OCI-LY3 (cell line): ENCODE data around the gene SRC.
A peak's percentile ranks its signal among the peaks of the same experiment; 100 is the strongest.

Source experiments
- H2AFZ ChIP-seq: fragments of 200-600, 300-600 bp; shearing (Covaris generic); 2 replicates; pipeline ENCODE4 v1.6.0; 2014; ENCODE audit warnings: antibody characterized with exemption, low read depth, low read length
- H3K27ac ChIP-seq: fragments of 200-600, 300-600 bp; sonication (generic); 2 replicates; pipeline ENCODE4 v1.5.1; 2014; ENCODE audit warnings: mild to moderate bottlenecking, low read length, moderate library complexity, mixed read lengths
- H3K27me3 ChIP-seq: fragments of 200-600, 300-600 bp; sonication (generic); 2 replicates; pipeline ENCODE4 v1.6.1; 2014; ENCODE audit warnings: low read depth, low read length, mixed read lengths
- H3K36me3 ChIP-seq: fragments of 200-600, 300-600 bp; sonication (generic); replicated peaks from 2 replicates; pipeline ENCODE3; 2014; ENCODE audit warnings: low read depth, low read length, mixed read lengths
- H3K4me1 ChIP-seq: fragments of 300-600, 200-600 bp; sonication (generic); 2 replicates; pipeline ENCODE4 v1.6.1; 2014; ENCODE audit warnings: low read length, mixed read lengths
- H3K4me2 ChIP-seq: fragments of 200-600, 300-600 bp; sonication (generic); 2 replicates; pipeline ENCODE4 v1.6.1; 2014; ENCODE audit warnings: low read length, mixed read lengths
- H3K4me3 ChIP-seq: fragments of 300-600, 200-600 bp; sonication (generic); 2 replicates; pipeline ENCODE4 v1.5.1; 2014; ENCODE audit warnings: antibody characterized with exemption, mild to moderate bottlenecking, low read length, moderate library complexity
- H3K79me2 ChIP-seq: fragments of 300-600, 200-600 bp; shearing (Covaris generic); 2 replicates; pipeline ENCODE4 v1.6.1; 2014; ENCODE audit warnings: mild to moderate bottlenecking, low read length, mixed read lengths
- H3K9ac ChIP-seq: fragments of 300-600, 200-600 bp; shearing (Covaris generic); 2 replicates; pipeline ENCODE4 v1.6.0; 2014; ENCODE audit warnings: mild to moderate bottlenecking, low read length, moderate library complexity
- H3K9me3 ChIP-seq: fragments of 200-600, 300-600 bp; shearing (Covaris generic); 2 replicates; pipeline ENCODE4 v1.6.1; 2014; ENCODE audit warnings: low read length, mixed read lengths; ENCODE audit not compliant: insufficient read depth
- H4K20me1 ChIP-seq: fragments of 200-600, 300-600 bp; sonication (generic); 2 replicates; pipeline ENCODE4 v1.6.1; 2016; ENCODE audit warnings: low read length, mixed read lengths; ENCODE audit not compliant: insufficient read depth
- EZH2phosphoT487 ChIP-seq: fragments of 200-600 bp; shearing (Covaris generic); IDR thresholded peaks from 2 replicates; pipeline ENCODE4 v1.6.1; 2018; ENCODE audit warnings: antibody characterized with exemption, mixed run types, low read depth
- TF ChIP-seq, protein P1 (sequence below): fragments of 200-600, 300-600 bp; sonication (generic); IDR thresholded peaks from 2 replicates; pipeline ENCODE4 v1.5.1; 2014; ENCODE audit warnings: antibody characterized with exemption, low read length, low read depth

The SRC gene

DNA sequence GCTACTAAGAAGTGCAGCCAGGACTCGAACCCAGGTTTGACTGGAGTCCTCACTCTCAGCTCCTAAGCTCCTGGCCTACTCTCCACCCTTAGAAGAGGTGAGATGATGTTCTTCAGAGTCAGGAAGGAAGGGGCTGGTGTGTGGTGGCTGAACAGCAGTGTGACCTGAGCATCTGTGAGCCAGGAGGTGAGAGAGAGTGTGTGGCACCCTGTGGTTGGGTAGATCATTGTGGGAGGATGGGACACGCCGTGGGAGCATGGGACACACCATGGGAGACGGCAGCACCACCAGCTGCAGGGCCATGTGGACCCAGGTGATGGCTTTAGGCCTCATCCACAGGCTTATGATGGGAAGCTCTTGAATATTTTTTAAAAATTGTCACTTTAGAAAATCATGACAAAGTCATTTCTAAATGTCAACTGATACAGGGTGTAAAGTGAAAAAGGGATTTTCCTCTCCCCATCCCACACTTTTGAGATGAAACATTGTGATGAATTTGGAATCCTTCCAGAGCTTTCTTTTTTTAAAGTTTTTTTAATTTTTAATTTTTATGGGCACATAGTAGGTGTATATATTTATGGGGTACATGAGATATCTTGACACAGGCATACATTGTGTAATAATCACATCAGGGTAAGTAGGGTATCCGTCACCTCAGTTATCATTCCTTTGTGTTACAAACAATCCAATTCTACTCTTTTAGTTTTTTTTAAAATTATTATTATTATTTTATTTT is 31.6 kb downstream of the SRC start:
- no peak overlapping the region for H3K4me2 ChIP-seq
- H3K4me1 ChIP-seq, result peaks cover 51% of the 10 kb centered on the region
- H3K9me3 ChIP-seq, result no peaks in the 10 kb centered on the region
- TF ChIP-seq, protein P1, sequence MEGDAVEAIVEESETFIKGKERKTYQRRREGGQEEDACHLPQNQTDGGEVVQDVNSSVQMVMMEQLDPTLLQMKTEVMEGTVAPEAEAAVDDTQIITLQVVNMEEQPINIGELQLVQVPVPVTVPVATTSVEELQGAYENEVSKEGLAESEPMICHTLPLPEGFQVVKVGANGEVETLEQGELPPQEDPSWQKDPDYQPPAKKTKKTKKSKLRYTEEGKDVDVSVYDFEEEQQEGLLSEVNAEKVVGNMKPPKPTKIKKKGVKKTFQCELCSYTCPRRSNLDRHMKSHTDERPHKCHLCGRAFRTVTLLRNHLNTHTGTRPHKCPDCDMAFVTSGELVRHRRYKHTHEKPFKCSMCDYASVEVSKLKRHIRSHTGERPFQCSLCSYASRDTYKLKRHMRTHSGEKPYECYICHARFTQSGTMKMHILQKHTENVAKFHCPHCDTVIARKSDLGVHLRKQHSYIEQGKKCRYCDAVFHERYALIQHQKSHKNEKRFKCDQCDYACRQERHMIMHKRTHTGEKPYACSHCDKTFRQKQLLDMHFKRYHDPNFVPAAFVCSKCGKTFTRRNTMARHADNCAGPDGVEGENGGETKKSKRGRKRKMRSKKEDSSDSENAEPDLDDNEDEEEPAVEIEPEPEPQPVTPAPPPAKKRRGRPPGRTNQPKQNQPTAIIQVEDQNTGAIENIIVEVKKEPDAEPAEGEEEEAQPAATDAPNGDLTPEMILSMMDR, result no peak
- TF ChIP-seq EZH2phosphoT487, result no peak
- H3K9ac ChIP-seq, result no peak overlapping the region
- peak overlapping the region; percentile 0; the same call in 1 of the 2 replicates for H3K27ac ChIP-seq
- H4K20me1 ChIP-seq, result peaks cover 59% of the 10 kb centered on the region
- H3K27me3 ChIP-seq, result no peaks in the 10 kb centered on the region
- H3K4me3 ChIP-seq, result no peak overlapping the region
- no peak overlapping the region for H2AFZ ChIP-seq
- peaks cover 71% of the 10 kb centered on the region for H3K36me3 ChIP-seq
- peaks cover 78% of the 10 kb centered on the region for H3K79me2 ChIP-seq

DNA sequence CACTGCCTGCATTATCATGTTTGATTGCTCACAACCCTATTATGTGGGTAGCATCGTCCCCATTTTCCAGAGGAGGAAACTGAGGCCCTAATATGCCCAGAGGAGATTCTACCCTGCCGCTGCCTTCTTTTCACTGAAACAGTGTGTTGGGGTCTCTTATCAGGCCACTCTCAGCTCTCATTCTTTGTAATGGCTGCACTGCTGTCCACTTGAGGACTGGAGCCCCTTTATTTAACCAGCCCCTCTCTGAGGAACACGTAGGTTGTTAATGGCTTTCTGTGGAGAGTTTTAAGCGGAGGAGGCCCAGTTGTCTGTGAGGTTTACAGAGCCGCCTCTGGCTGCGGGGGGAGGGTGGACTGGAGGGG is 32.5 kb downstream of the SRC start:
- no peak for TF ChIP-seq EZH2phosphoT487
- TF ChIP-seq, protein P1, result no peak
- no peak overlapping the region for H3K9ac ChIP-seq
- no peak overlapping the region for H3K4me2 ChIP-seq
- H3K79me2 ChIP-seq, result peaks cover 75% of the 10 kb centered on the region
- H3K36me3 ChIP-seq, result peaks cover 72% of the 10 kb centered on the region
- no peak overlapping the region for H3K27ac ChIP-seq
- no peaks in the 10 kb centered on the region for H3K9me3 ChIP-seq
- no peak overlapping the region for H3K4me3 ChIP-seq
- peaks cover 58% of the 10 kb centered on the region for H3K4me1 ChIP-seq
- no peaks in the 10 kb centered on the region for H3K27me3 ChIP-seq
- H4K20me1 ChIP-seq, result peaks cover 62% of the 10 kb centered on the region
- H2AFZ ChIP-seq, result no peak overlapping the region

DNA sequence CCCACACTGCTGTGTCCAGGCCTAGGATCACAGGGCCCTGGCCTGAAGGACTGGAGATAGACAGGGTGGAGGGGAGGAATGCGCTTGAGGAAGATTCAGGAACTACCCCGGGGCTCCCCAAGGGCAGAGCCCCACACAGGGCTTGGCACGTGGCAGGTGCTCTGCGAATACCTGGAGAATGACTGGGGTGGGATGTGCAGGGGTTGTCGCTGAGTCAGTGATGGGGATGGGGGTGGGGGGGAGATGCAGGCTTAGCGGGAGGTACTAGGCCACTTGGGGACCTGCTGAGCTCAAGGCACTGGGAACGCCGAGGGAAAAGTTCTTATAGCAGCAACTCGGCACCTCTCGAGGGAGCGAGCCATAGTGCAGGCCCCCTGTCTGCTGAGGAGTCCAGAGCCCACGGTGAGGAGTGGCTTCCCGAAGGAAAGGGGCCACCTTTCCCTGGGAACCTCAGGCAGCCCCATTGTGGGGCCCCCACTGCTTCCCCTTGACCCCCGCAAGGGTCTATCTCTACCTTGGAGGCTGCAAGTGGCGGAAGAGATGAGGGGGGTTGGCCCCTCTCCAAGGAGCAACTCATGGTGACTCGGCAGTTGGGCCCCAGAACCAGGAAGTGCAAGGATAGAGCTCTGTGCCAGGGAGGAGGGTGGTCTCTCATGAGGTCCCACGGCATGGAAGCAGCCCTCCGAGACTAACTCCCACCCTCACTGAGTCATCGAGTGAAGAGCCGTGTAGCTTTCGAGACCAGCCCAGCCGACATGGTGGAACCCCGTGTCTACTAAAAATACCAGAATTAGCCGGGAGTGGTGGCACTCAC is 33.1 kb downstream of the SRC start:
- Histone ChIP-seq H3K9ac (no peak overlapping the region), H3K27me3 (no peaks in the 10 kb centered on the region), H3K27ac (no peak overlapping the region), H3K79me2 (peaks cover 70% of the 10 kb centered on the region), H3K4me3 (no peak overlapping the region), H3K4me2 (no peak overlapping the region), H2AFZ (no peak overlapping the region), H4K20me1 (peaks cover 62% of the 10 kb centered on the region), H3K4me1 (peaks cover 64% of the 10 kb centered on the region), H3K36me3 (peaks cover 69% of the 10 kb centered on the region), H3K9me3 (no peaks in the 10 kb centered on the region)
- no peak for TF ChIP-seq EZH2phosphoT487
- TF ChIP-seq, protein P1, result no peak

DNA sequence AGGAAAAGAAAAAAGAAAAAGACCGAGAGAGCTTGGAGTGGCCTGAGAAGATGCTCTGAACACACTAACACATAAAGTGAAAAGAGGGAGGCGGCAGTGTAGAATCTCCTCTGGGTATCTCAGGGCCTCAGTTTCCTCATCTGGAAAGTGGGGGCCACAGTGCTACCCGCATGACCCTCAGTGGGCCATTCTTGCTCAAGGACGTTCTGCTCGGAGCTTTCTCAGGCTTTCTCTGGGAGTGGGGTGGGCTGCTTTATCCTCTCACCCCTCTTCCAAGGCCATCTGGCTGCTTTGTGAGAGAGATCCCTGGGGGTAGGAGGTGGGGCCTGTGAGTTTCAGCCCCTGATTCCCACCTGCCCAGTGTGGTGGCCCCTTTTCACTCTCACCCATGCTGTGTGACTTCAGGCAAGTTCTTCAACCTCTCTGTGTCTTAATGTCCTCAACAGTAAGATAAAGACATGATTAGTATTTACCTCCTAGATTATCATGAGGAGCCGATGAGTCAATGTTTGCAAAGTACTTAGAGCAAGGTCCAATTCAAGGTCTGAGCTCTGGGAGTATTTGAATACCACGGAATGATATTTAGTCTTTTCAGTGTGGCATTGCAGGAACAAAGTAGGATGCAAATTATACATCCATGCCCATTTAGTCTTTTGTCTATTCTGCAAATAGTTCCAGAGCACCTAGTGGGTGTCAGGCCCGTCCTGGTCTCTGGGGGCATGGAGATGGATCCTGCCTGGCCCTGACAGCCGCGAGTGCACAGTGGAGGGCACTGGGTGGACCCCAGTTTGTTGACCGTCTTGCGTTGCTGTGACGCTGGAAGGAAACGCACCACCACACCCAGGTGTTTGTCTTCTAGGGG is 34.3 kb downstream of the SRC start:
- Histone ChIP-seq H3K4me1 (peaks cover 64% of the 10 kb centered on the region), H3K4me3 (no peak overlapping the region), H3K4me2 (no peak overlapping the region), H3K9me3 (no peaks in the 10 kb centered on the region), H3K27me3 (no peaks in the 10 kb centered on the region), H3K36me3 (peaks cover 66% of the 10 kb centered on the region), H4K20me1 (peaks cover 62% of the 10 kb centered on the region), H3K27ac (no peak overlapping the region), H3K9ac (no peak overlapping the region), H3K79me2 (peaks cover 62% of the 10 kb centered on the region), H2AFZ (no peak overlapping the region)
- TF ChIP-seq, protein P1, result no peak
- TF ChIP-seq EZH2phosphoT487, result no peak
